Stomach (tissue), 4 donors: ENCODE measurements around the gene BPIFB2.

Experiments used
- EP300 ChIP-seq: sonication (generic); formaldehyde crosslinking; IDR thresholded peaks from one replicate; pipeline ENCODE4 v1.6.1; 2017; ENCODE audit warnings: antibody characterized with exemption
- POLR2A ChIP-seq, 4 donors: fragments of 450-650 bp; IDR thresholded peaks; one replicate each; pipeline ENCODE4 v1.6.1; 2016; ENCODE audit warnings: antibody characterized with exemption in 4 of 4, control low read depth in 2 of 4, mild to moderate bottlenecking in 1 of 4, moderate library complexity in 1 of 4
- TF ChIP-seq, protein P1 (sequence below), 7 experiments: fragments of 450-650 bp in 4 of 7; fragments of 200-600 bp in 3 of 7; sonication (generic) in 3 of 7; IDR thresholded peaks; one replicate each; pipeline ENCODE4 v1.5.1; 2016 to 2019; ENCODE audit warnings: antibody characterized with exemption in 7 of 7, control low read depth in 2 of 7, mild to moderate bottlenecking in 1 of 7

DNA sequence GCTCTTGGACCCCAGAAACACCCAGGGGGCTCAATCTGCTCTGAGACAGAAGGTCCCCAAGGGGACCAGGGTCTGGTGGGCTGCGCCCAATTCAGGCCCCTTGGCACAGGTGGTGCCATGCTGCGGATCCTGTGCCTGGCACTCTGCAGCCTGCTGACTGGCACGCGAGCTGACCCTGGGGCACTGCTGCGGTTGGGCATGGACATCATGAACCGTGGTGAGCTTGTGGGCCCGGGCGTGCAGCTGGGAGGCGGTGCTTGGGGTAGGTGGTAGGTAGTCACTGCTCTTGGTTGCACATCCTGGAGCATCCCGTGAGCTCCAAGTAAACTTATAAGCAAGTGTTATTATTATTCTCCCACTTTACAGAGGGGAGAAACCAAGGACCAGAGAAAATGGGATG is 24.0 kb downstream of the BPIFB2 start, which contains the start of gene BPIFB6:
- TF ChIP-seq, protein P1, sequence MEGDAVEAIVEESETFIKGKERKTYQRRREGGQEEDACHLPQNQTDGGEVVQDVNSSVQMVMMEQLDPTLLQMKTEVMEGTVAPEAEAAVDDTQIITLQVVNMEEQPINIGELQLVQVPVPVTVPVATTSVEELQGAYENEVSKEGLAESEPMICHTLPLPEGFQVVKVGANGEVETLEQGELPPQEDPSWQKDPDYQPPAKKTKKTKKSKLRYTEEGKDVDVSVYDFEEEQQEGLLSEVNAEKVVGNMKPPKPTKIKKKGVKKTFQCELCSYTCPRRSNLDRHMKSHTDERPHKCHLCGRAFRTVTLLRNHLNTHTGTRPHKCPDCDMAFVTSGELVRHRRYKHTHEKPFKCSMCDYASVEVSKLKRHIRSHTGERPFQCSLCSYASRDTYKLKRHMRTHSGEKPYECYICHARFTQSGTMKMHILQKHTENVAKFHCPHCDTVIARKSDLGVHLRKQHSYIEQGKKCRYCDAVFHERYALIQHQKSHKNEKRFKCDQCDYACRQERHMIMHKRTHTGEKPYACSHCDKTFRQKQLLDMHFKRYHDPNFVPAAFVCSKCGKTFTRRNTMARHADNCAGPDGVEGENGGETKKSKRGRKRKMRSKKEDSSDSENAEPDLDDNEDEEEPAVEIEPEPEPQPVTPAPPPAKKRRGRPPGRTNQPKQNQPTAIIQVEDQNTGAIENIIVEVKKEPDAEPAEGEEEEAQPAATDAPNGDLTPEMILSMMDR (IDR thresholded peaks at IDR 0.05): no peak
- TF ChIP-seq POLR2A (IDR thresholded peaks at IDR 0.05) (no peak), EP300 (no peak)
